ENCODE data around the gene EHMT2. TPM values are rescaled to one million over a fixed set of nuclear protein-coding genes. Genes with fewer than 3 reads are reported as not detected.

Gene EHMT2
- total and polyA plus RNA-seq, 2 of the 13 experiments (the other 11 are each of a cell fraction or from before 2014, with no cell fraction given): 55.2 to 69.2 TPM

DNA sequence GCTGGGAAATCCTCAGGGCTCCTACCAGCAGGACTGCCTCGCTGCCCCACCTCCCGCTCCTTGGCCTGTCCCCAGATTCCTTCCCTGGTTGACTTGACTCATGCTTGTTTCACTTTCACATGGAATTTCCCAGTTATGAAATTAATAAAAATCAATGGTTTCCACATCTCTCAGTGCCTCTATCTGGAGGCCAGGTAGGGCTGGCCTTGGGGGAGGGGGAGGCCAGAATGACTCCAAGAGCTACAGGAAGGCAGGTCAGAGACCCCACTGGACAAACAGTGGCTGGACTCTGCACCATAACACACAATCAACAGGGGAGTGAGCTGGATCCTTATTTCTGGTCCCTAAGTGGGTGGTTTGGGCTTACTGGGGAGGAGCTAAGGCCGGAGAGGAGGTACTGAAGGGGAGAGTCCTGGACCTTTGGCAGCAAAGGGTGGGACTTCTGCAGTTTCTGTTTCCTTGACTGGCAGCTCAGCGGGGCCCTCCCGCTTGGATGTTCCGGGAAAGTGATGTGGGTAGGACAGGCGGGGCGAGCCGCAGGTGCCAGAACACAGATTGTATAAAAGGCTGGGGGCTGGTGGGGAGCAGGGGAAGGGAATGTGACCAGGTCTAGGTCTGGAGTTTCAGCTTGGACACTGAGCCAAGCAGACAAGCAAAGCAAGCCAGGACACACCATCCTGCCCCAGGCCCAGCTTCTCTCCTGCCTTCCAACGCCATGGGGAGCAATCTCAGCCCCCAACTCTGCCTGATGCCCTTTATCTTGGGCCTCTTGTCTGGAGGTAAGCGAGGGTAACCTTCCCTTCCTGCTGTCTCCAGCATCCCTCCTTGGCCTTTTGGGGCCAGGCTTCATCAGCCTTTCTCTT is 48.2 kb upstream of the EHMT2 start, which contains the start of gene CFB (continued):
- TF ChIP-seq, protein P1, sequence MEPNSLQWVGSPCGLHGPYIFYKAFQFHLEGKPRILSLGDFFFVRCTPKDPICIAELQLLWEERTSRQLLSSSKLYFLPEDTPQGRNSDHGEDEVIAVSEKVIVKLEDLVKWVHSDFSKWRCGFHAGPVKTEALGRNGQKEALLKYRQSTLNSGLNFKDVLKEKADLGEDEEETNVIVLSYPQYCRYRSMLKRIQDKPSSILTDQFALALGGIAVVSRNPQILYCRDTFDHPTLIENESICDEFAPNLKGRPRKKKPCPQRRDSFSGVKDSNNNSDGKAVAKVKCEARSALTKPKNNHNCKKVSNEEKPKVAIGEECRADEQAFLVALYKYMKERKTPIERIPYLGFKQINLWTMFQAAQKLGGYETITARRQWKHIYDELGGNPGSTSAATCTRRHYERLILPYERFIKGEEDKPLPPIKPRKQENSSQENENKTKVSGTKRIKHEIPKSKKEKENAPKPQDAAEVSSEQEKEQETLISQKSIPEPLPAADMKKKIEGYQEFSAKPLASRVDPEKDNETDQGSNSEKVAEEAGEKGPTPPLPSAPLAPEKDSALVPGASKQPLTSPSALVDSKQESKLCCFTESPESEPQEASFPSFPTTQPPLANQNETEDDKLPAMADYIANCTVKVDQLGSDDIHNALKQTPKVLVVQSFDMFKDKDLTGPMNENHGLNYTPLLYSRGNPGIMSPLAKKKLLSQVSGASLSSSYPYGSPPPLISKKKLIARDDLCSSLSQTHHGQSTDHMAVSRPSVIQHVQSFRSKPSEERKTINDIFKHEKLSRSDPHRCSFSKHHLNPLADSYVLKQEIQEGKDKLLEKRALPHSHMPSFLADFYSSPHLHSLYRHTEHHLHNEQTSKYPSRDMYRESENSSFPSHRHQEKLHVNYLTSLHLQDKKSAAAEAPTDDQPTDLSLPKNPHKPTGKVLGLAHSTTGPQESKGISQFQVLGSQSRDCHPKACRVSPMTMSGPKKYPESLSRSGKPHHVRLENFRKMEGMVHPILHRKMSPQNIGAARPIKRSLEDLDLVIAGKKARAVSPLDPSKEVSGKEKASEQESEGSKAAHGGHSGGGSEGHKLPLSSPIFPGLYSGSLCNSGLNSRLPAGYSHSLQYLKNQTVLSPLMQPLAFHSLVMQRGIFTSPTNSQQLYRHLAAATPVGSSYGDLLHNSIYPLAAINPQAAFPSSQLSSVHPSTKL (CRISPR knock-in tag; IDR thresholded peaks at IDR 0.05): peak; percentile 91
- TF ChIP-seq MEIS2 (CRISPR knock-in tag; IDR thresholded peaks at IDR 0.05) (peak; percentile 90), MED8 (CRISPR knock-in tag; IDR thresholded peaks at IDR 0.05; ENCODE audit: insufficient replicate concordance) (peak; percentile 75), ZNF792 (CRISPR knock-in tag; IDR thresholded peaks at IDR 0.05) (peak; percentile 72), ZNF121 (CRISPR knock-in tag; IDR thresholded peaks at IDR 0.05) (no peak; the same call in none of the 2 replicates), MIER2 (CRISPR knock-in tag; IDR thresholded peaks at IDR 0.05) (peak; percentile 67; the same call in 1 of the 2 replicates), SP5 (CRISPR knock-in tag; IDR thresholded peaks at IDR 0.05; ENCODE audit: borderline replicate concordance, low read depth) (peak; percentile 95), POLR2A (IDR thresholded peaks at IDR 0.05; ENCODE audit: insufficient read depth in 1 of 2, low read depth in 2 of 2, low read length in 2 of 2) (peak in 1 of 2 experiments; percentile 96; a peak in 2 of 4 replicates), HCFC1 (IDR thresholded peaks at IDR 0.05; ENCODE audit: low read depth, low read length) (peak; percentile 5; the same call in 1 of the 2 replicates), FOSL1 (CRISPR knock-in tag; IDR thresholded peaks at IDR 0.05; ENCODE audit: borderline replicate concordance) (no peak; the same call in 1 of the 2 replicates), RNF2 (conservative IDR thresholded peaks at IDR 0.05; ENCODE audit: low read depth) (no peak), ZSCAN12 (CRISPR knock-in tag; IDR thresholded peaks at IDR 0.05) (no peak), TGIF2 (CRISPR knock-in tag; IDR thresholded peaks at IDR 0.05) (peak; percentile 67), NRL (CRISPR knock-in tag; IDR thresholded peaks at IDR 0.05; ENCODE audit: borderline replicate concordance) (no peak; the same call in 1 of the 2 replicates), ZNF629 (CRISPR knock-in tag; conservative IDR thresholded peaks at IDR 0.05) (peak; percentile 35; the same call in 1 of the 2 replicates), ZKSCAN1 (IDR thresholded peaks at IDR 0.05; ENCODE audit: low read length) (no peak)
- TF ChIP-seq, protein P2, sequence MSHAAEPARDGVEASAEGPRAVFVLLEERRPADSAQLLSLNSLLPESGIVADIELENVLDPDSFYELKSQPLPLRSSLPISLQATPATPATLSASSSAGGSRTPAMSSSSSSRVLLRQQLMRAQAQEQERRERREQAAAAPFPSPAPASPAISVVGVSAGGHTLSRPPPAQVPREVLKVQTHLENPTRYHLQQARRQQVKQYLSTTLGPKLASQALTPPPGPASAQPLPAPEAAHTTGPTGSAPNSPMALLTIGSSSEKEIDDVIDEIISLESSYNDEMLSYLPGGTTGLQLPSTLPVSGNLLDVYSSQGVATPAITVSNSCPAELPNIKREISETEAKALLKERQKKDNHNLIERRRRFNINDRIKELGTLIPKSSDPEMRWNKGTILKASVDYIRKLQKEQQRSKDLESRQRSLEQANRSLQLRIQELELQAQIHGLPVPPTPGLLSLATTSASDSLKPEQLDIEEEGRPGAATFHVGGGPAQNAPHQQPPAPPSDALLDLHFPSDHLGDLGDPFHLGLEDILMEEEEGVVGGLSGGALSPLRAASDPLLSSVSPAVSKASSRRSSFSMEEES (CRISPR knock-in tag; IDR thresholded peaks at IDR 0.05): peak; percentile 29
- TF ChIP-seq, protein P3, sequence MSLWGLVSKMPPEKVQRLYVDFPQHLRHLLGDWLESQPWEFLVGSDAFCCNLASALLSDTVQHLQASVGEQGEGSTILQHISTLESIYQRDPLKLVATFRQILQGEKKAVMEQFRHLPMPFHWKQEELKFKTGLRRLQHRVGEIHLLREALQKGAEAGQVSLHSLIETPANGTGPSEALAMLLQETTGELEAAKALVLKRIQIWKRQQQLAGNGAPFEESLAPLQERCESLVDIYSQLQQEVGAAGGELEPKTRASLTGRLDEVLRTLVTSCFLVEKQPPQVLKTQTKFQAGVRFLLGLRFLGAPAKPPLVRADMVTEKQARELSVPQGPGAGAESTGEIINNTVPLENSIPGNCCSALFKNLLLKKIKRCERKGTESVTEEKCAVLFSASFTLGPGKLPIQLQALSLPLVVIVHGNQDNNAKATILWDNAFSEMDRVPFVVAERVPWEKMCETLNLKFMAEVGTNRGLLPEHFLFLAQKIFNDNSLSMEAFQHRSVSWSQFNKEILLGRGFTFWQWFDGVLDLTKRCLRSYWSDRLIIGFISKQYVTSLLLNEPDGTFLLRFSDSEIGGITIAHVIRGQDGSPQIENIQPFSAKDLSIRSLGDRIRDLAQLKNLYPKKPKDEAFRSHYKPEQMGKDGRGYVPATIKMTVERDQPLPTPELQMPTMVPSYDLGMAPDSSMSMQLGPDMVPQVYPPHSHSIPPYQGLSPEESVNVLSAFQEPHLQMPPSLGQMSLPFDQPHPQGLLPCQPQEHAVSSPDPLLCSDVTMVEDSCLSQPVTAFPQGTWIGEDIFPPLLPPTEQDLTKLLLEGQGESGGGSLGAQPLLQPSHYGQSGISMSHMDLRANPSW (CRISPR knock-in tag; IDR thresholded peaks at IDR 0.05; ENCODE audit: borderline replicate concordance): peak; percentile 93; the same call in 1 of the 2 replicates
- TF ChIP-seq, protein P4, sequence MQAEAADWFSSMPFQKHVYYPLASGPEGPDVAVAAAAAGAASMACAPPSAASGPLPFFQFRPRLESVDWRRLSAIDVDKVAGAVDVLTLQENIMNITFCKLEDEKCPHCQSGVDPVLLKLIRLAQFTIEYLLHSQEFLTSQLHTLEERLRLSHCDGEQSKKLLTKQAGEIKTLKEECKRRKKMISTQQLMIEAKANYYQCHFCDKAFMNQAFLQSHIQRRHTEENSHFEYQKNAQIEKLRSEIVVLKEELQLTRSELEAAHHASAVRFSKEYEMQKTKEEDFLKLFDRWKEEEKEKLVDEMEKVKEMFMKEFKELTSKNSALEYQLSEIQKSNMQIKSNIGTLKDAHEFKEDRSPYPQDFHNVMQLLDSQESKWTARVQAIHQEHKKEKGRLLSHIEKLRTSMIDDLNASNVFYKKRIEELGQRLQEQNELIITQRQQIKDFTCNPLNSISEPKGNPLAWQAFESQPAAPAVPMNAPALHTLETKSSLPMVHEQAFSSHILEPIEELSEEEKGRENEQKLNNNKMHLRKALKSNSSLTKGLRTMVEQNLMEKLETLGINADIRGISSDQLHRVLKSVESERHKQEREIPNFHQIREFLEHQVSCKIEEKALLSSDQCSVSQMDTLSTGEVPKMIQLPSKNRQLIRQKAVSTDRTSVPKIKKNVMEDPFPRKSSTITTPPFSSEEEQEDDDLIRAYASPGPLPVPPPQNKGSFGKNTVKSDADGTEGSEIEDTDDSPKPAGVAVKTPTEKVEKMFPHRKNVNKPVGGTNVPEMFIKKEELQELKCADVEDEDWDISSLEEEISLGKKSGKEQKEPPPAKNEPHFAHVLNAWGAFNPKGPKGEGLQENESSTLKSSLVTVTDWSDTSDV (CRISPR knock-in tag; IDR thresholded peaks at IDR 0.05): no peak

Data from HepG2 (cell line).